Mucosa of rectum (tissue), 2 donors: Measurements from ENCODE around the gene PCK2.

Experiments
- H3K27ac ChIP-seq, 2 donors: one replicate each; pipeline ENCODE4 v1.7.0; 2013; ENCODE audit warnings: inconsistent platforms in 2 of 2, low read depth in 2 of 2, low read length in 2 of 2
- H3K27me3 ChIP-seq, 2 donors: one replicate each; pipeline ENCODE4 v1.7.0; 2013; ENCODE audit warnings: low read length in 2 of 2; ENCODE audit not compliant: control insufficient read depth in 2 of 2, insufficient read depth in 2 of 2
- H3K36me3 ChIP-seq, 2 donors: one replicate each; pipeline ENCODE4 v1.7.0; 2013; ENCODE audit warnings: low read length in 2 of 2; ENCODE audit not compliant: control insufficient read depth in 2 of 2, insufficient read depth in 2 of 2
- H3K4me1 ChIP-seq, 2 donors: one replicate each; pipeline ENCODE4 v1.7.0; 2013; ENCODE audit warnings: low read length in 2 of 2, mild to moderate bottlenecking in 1 of 2; ENCODE audit not compliant: control insufficient read depth in 2 of 2, insufficient read depth in 2 of 2
- H3K4me3 ChIP-seq, 2 donors: one replicate each; pipeline ENCODE4 v1.7.0; 2013; ENCODE audit warnings: low read length in 2 of 2
- H3K9ac ChIP-seq, 2 donors: one replicate each; pipeline ENCODE4 v1.7.0; 2013; ENCODE audit warnings: low read length in 2 of 2, low read depth in 1 of 2, mild to moderate bottlenecking in 1 of 2
- H3K9me3 ChIP-seq, 2 donors: one replicate each; pipeline ENCODE4 v1.7.0; 2013; ENCODE audit warnings: low read length in 2 of 2; ENCODE audit not compliant: control insufficient read depth in 2 of 2
- donor health status: healthy.
- donor health status: Normal muscosa, but diverticular disease.

The PCK2 gene

GRCh38 chr14:24068711-24069410 lies 25.2 kb upstream of the PCK2 start:
- Histone ChIP-seq H3K27me3 (no peaks in the 10 kb centered on the region), H3K4me1 (peaks cover 27 to 33% of the 10 kb centered on the region in 2 donors), H3K36me3 (no peaks in the 10 kb centered on the region), H3K27ac (no peak overlapping the region), H3K9ac (no peak overlapping the region), H3K9me3 (no peaks in the 10 kb centered on the region), H3K4me3 (no peak overlapping the region)

GRCh38 chr14:24069411-24069735 lies 24.7 kb upstream of the PCK2 start:
- no peaks in the 10 kb centered on the region for H3K9me3 ChIP-seq
- H3K36me3 ChIP-seq: no peaks in the 10 kb centered on the region

GRCh38 chr14:24070285-24071143 lies 23.6 kb upstream of the PCK2 start:
- no peaks in the 10 kb centered on the region for H3K9me3 ChIP-seq
- H3K36me3 ChIP-seq: no peaks in the 10 kb centered on the region
- no peak overlapping the region for H3K9ac ChIP-seq

More at GRCh38 chr14:24069411-24069735, 24.7 kb upstream of the PCK2 start:
- H3K9ac ChIP-seq: no peak overlapping the region
- no peak overlapping the region for H3K27ac ChIP-seq
- H3K27me3 ChIP-seq: no peaks in the 10 kb centered on the region
- no peak overlapping the region for H3K4me3 ChIP-seq
- peaks cover 27 to 33% of the 10 kb centered on the region in 2 donors for H3K4me1 ChIP-seq

GRCh38 chr14:24071144-24071697 lies 22.9 kb upstream of the PCK2 start, which contains the start of gene CPNE6:
CPNE6 (plus strand) TSS chr14:24071562; CDS start chr14:24072937, 1,375 bp downstream.
- Histone ChIP-seq H3K27ac (no peak within 1 kb of the TSS), H3K27me3 (no peaks in the 10 kb centered on the region), H3K9ac (no peak within 1 kb of the TSS), H3K4me1 (peaks cover 26 to 34% of the 10 kb centered on the region in 2 donors), H3K9me3 (no peaks in the 10 kb centered on the region), H3K36me3 (no peaks in the 10 kb centered on the region), H3K4me3 (peak within 1 kb of the TSS in 1 of 2 donors; percentile 13)

More at GRCh38 chr14:24070285-24071143, 23.6 kb upstream of the PCK2 start:
- Histone ChIP-seq H3K27ac (no peak overlapping the region), H3K27me3 (no peaks in the 10 kb centered on the region), H3K4me3 (no peak overlapping the region), H3K4me1 (peaks cover 27 to 37% of the 10 kb centered on the region in 2 donors)

- H3K27ac ChIP-seq: no peak overlapping the region
- peaks cover 21 to 28% of the 10 kb centered on the region in 2 donors for H3K4me1 ChIP-seq
- peak overlapping the region in 1 of 2 donors; percentile 13 for H3K4me3 ChIP-seq
- no peaks in the 10 kb centered on the region for H3K27me3 ChIP-seq
- no peak overlapping the region for H3K9ac ChIP-seq
- H3K9me3 ChIP-seq: no peaks in the 10 kb centered on the region
- H3K36me3 ChIP-seq: no peaks in the 10 kb centered on the region
Observed at GRCh38 chr14:24071836-24072430, 22.2 kb upstream of the PCK2 start.

- Histone ChIP-seq H3K27ac (no peak overlapping the region), H3K9ac (no peak overlapping the region), H3K9me3 (no peaks in the 10 kb centered on the region), H3K27me3 (no peaks in the 10 kb centered on the region), H3K4me1 (peaks cover 16 to 22% of the 10 kb centered on the region in 2 donors), H3K36me3 (no peaks in the 10 kb centered on the region), H3K4me3 (no peak overlapping the region)
Observed at GRCh38 chr14:24072436-24072835, 21.7 kb upstream of the PCK2 start.

- no peak overlapping the region for H3K4me3 ChIP-seq
Observed at GRCh38 chr14:24072881-24073877, 20.9 kb upstream of the PCK2 start.

GRCh38 chr14:24074625-24075484 lies 19.3 kb upstream of the PCK2 start:
- Histone ChIP-seq H3K27ac (no peak overlapping the region), H3K36me3 (no peaks in the 10 kb centered on the region), H3K4me3 (no peak overlapping the region), H3K27me3 (peaks cover 0 to 3% of the 10 kb centered on the region in 2 donors), H3K9ac (no peak overlapping the region), H3K9me3 (no peaks in the 10 kb centered on the region), H3K4me1 (peaks cover 12 to 18% of the 10 kb centered on the region in 2 donors)

More at GRCh38 chr14:24072881-24073877, 20.9 kb upstream of the PCK2 start:
- H3K9ac ChIP-seq: no peak overlapping the region
- H3K27me3 ChIP-seq: no peaks in the 10 kb centered on the region
- no peaks in the 10 kb centered on the region for H3K36me3 ChIP-seq
- peaks cover 12 to 18% of the 10 kb centered on the region in 2 donors for H3K4me1 ChIP-seq
- H3K27ac ChIP-seq: no peak overlapping the region
- H3K9me3 ChIP-seq: no peaks in the 10 kb centered on the region
